HEK293 (cell line): ENCODE results near the gene NR0B1.

ENCODE experiments used
- CTCF ChIA-PET: fragments of 350-600 bp; formaldehyde crosslinking; extraction: SDS; loops from one replicate; lab custom pipeline; 2021; ENCODE audit warnings: antibody characterized with exemption; lab: Yijun Ruan, JAX
- POLR2A ChIA-PET: fragments of 300-600 bp; formaldehyde crosslinking; extraction: SDS; loops from one replicate; lab custom pipeline; 2020; ENCODE audit warnings: antibody characterized with exemption, inconsistent platforms; lab: Yijun Ruan, JAX
- H3K27ac ChIP-seq: fragments of 200-500 bp; sonication (Bioruptor generic); 2 replicates; pipeline ENCODE4 v1.5.1; 2014; ENCODE audit warnings: low read depth, low read length, control low read depth, inconsistent platforms; ENCODE audit errors: extremely low read depth
- H3K36me3 ChIP-seq, 2 experiments: fragments of 200-500 bp in 1 of 2; sonication (Bioruptor generic) in 1 of 2; 1 replicate in 1 of 2; 2 replicates in 1 of 2; pipeline ENCODE4 v1.5.1; 2014 to 2017; ENCODE audit warnings: inconsistent platforms in 2 of 2, low read length in 2 of 2; ENCODE audit not compliant: control insufficient read depth in 2 of 2, insufficient read depth in 1 of 2
- H3K4me1 ChIP-seq: fragments of 200-500 bp; sonication (Bioruptor generic); 2 replicates; pipeline ENCODE4 v1.5.1; 2014; ENCODE audit warnings: mild to moderate bottlenecking, low read length, inconsistent platforms; ENCODE audit not compliant: control insufficient read depth, insufficient read depth
- H3K4me3 ChIP-seq: 2 replicates; pipeline ENCODE4 v1.5.1; 2011; ENCODE audit warnings: low read depth, mild to moderate bottlenecking, control low read depth, low read length, moderate library complexity
- H3K9me3 ChIP-seq: fragments of 200-500 bp; sonication (Bioruptor generic); 2 replicates; pipeline ENCODE4 v1.5.1; 2014; ENCODE audit warnings: low read depth, low read length, inconsistent platforms; ENCODE audit not compliant: control insufficient read depth, insufficient read depth
- GFI1B ChIP-seq: fragments of 450-650 bp; formaldehyde crosslinking; IDR thresholded peaks from 2 replicates; pipeline ENCODE4 v1.5.1; 2016; ENCODE audit warnings: missing biosample characterization, missing genetic modification characterization
- IKZF3 ChIP-seq: fragments of 450-650 bp; IDR thresholded peaks from 2 replicates; pipeline ENCODE4 v1.5.0; 2018; ENCODE audit warnings: missing biosample characterization, mild to moderate bottlenecking, missing genetic modification characterization, moderate library complexity
- ZBTB1 ChIP-seq: fragments of 450-650 bp; formaldehyde crosslinking; IDR thresholded peaks from 2 replicates; pipeline ENCODE4 v1.5.1; 2016; ENCODE audit warnings: missing biosample characterization, missing genetic modification characterization
- ZBTB20 ChIP-seq: fragments of 450-650 bp; formaldehyde crosslinking; IDR thresholded peaks from 2 replicates; pipeline ENCODE4 v1.5.1; 2016; ENCODE audit warnings: missing biosample characterization, missing genetic modification characterization
- ZNF133 ChIP-seq: fragments of 450-650 bp; formaldehyde crosslinking; IDR thresholded peaks from 2 replicates; pipeline ENCODE4 v1.5.1; 2016; ENCODE audit warnings: missing biosample characterization, missing genetic modification characterization
- ZNF2 ChIP-seq: fragments of 450-650 bp; formaldehyde crosslinking; IDR thresholded peaks from 2 replicates; pipeline ENCODE4 v1.5.1; 2016; ENCODE audit warnings: missing biosample characterization, missing genetic modification characterization
- ZNF211 ChIP-seq: fragments of 450-650 bp; formaldehyde crosslinking; IDR thresholded peaks from 2 replicates; pipeline ENCODE4 v1.5.1; 2016; ENCODE audit warnings: low read depth, missing biosample characterization, missing genetic modification characterization
- ZNF274 ChIP-seq, 2 experiments: fragments of 200-500 bp in 1 of 2; fragments of 450-650 bp in 1 of 2; sonication (Bioruptor generic) in 1 of 2; formaldehyde crosslinking in 1 of 2; IDR thresholded peaks; 2 replicates each; pipeline versions ENCODE4 v1.5.1 to v1.6.1; 2014 to 2016; ENCODE audit warnings: borderline replicate concordance in 1 of 2, inconsistent platforms in 1 of 2, low read length in 1 of 2, missing biosample characterization in 1 of 2, missing genetic modification characterization in 1 of 2
- ZNF350 ChIP-seq: fragments of 450-650 bp; formaldehyde crosslinking; IDR thresholded peaks from 2 replicates; pipeline ENCODE4 v1.5.0; 2017; ENCODE audit warnings: missing biosample characterization, mild to moderate bottlenecking, missing genetic modification characterization
- ZNF391 ChIP-seq: fragments of 450-650 bp; formaldehyde crosslinking; IDR thresholded peaks from 2 replicates; pipeline ENCODE4 v1.5.1; 2016; ENCODE audit warnings: low read depth, missing biosample characterization, missing genetic modification characterization, borderline replicate concordance
- ZNF404 ChIP-seq: fragments of 450-650 bp; formaldehyde crosslinking; IDR thresholded peaks from 2 replicates; pipeline ENCODE4 v1.5.1; 2017; ENCODE audit warnings: missing biosample characterization, missing genetic modification characterization
- ZNF423 ChIP-seq: fragments of 450-650 bp; formaldehyde crosslinking; IDR thresholded peaks from 2 replicates; pipeline ENCODE4 v1.5.1; 2016; ENCODE audit warnings: missing biosample characterization, missing genetic modification characterization
- ZNF560 ChIP-seq: fragments of 450-650 bp; formaldehyde crosslinking; IDR thresholded peaks from 2 replicates; pipeline ENCODE4 v1.5.1; 2017; ENCODE audit warnings: missing biosample characterization, missing genetic modification characterization, borderline replicate concordance
- ZNF571 ChIP-seq: fragments of 450-650 bp; formaldehyde crosslinking; IDR thresholded peaks from 2 replicates; pipeline ENCODE4 v1.5.0; 2017; ENCODE audit warnings: missing biosample characterization, missing genetic modification characterization
- ZNF658 ChIP-seq: fragments of 450-650 bp; formaldehyde crosslinking; IDR thresholded peaks from 2 replicates; pipeline ENCODE4; 2016; ENCODE audit warnings: missing biosample characterization, missing genetic modification characterization
- ZNF670 ChIP-seq: fragments of 450-650 bp; formaldehyde crosslinking; IDR thresholded peaks from 2 replicates; pipeline ENCODE4 v1.5.1; 2016; ENCODE audit warnings: missing biosample characterization, missing genetic modification characterization, low read depth
- ZNF777 ChIP-seq: fragments of 450-650 bp; formaldehyde crosslinking; IDR thresholded peaks from 2 replicates; pipeline ENCODE4 v1.5.1; 2017; ENCODE audit warnings: missing biosample characterization, missing genetic modification characterization, borderline replicate concordance
- ZSCAN23 ChIP-seq: fragments of 450-650 bp; formaldehyde crosslinking; IDR thresholded peaks from 2 replicates; pipeline ENCODE4 v1.5.1; 2016; ENCODE audit warnings: missing biosample characterization, missing genetic modification characterization
- TF ChIP-seq, protein P1 (sequence below): fragments of 450-650 bp; IDR thresholded peaks from 2 replicates; pipeline ENCODE4 v1.5.1; 2018; ENCODE audit warnings: missing biosample characterization, missing genetic modification characterization
- TF ChIP-seq, protein P2 (sequence below): fragments of 450-650 bp; formaldehyde crosslinking; IDR thresholded peaks from 2 replicates; pipeline ENCODE4 v1.5.1; 2016; ENCODE audit warnings: missing biosample characterization, missing genetic modification characterization
- TF ChIP-seq, protein P3 (sequence below): fragments of 450-650 bp; formaldehyde crosslinking; IDR thresholded peaks from 2 replicates; pipeline ENCODE4 v1.5.1; 2017; ENCODE audit warnings: missing biosample characterization, missing genetic modification characterization
- TF ChIP-seq, protein P4 (sequence below): fragments of 450-650 bp; formaldehyde crosslinking; IDR thresholded peaks from 2 replicates; pipeline ENCODE4 v1.5.1; 2016; ENCODE audit warnings: missing biosample characterization, missing genetic modification characterization
- TF ChIP-seq, protein P5 (sequence below): fragments of 450-650 bp; formaldehyde crosslinking; IDR thresholded peaks from 2 replicates; pipeline ENCODE4 v1.5.1; 2016; ENCODE audit warnings: missing biosample characterization, missing genetic modification characterization
- TF ChIP-seq, protein P6 (sequence below): fragments of 450-650 bp; IDR thresholded peaks from 2 replicates; pipeline ENCODE4 v1.5.1; 2018; ENCODE audit warnings: missing biosample characterization, mild to moderate bottlenecking, missing genetic modification characterization

NR0B1 gene

DNA sequence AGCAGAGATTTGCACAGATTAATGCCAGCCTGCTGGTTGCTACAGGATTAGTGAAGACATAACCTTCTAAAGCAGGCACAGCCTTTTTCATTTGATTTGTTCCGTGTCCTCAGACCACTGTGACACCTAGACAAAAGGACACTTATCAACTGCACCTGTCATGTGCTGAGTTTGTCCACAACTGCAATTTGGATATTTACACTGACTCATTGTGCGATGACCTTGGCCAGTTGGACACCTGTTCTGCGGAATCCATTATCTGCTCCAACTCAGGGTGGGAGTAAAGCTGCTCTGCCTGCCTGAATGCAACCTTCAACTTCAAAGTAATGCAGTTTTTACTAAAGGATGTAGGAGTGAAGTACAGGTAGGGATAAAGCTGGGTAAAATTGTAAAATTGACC is 4.1 kb upstream of the NR0B1 start:
- Histone ChIP-seq H3K4me3 (no peak overlapping the region), H3K36me3 (no peaks in the 10 kb centered on the region), H3K27ac (no peak overlapping the region), H3K4me1 (no peaks in the 10 kb centered on the region), H3K9me3 (no peaks in the 10 kb centered on the region)
- ChIA-PET POLR2A (no interaction called here), CTCF (no interaction called here)
- TF ChIP-seq ZNF211 (tag by site-specific recombination) (no peak), ZNF274 (IDR thresholded peaks at IDR 0.05; ENCODE audit: low read length) (no peak), ZNF274 (tag by site-specific recombination; IDR thresholded peaks at IDR 0.05; ENCODE audit: borderline replicate concordance) (no peak), ZNF423 (tag by site-specific recombination) (no peak), GFI1B (tag by site-specific recombination) (no peak), ZNF350 (no peak), ZNF560 (tag by site-specific recombination) (no peak), ZNF777 (tag by site-specific recombination) (no peak), ZBTB20 (tag by site-specific recombination) (no peak), ZNF670 (tag by site-specific recombination) (no peak), ZNF133 (tag by site-specific recombination) (no peak), ZNF391 (no peak), ZSCAN23 (no peak), ZBTB1 (tag by site-specific recombination) (no peak), ZNF2 (no peak), IKZF3 (tag by site-specific recombination) (no peak)
- TF ChIP-seq, protein P1, sequence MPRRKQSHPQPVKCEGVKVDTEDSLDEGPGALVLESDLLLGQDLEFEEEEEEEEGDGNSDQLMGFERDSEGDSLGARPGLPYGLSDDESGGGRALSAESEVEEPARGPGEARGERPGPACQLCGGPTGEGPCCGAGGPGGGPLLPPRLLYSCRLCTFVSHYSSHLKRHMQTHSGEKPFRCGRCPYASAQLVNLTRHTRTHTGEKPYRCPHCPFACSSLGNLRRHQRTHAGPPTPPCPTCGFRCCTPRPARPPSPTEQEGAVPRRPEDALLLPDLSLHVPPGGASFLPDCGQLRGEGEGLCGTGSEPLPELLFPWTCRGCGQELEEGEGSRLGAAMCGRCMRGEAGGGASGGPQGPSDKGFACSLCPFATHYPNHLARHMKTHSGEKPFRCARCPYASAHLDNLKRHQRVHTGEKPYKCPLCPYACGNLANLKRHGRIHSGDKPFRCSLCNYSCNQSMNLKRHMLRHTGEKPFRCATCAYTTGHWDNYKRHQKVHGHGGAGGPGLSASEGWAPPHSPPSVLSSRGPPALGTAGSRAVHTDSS (tag by site-specific recombination): no peak
- TF ChIP-seq, protein P2, sequence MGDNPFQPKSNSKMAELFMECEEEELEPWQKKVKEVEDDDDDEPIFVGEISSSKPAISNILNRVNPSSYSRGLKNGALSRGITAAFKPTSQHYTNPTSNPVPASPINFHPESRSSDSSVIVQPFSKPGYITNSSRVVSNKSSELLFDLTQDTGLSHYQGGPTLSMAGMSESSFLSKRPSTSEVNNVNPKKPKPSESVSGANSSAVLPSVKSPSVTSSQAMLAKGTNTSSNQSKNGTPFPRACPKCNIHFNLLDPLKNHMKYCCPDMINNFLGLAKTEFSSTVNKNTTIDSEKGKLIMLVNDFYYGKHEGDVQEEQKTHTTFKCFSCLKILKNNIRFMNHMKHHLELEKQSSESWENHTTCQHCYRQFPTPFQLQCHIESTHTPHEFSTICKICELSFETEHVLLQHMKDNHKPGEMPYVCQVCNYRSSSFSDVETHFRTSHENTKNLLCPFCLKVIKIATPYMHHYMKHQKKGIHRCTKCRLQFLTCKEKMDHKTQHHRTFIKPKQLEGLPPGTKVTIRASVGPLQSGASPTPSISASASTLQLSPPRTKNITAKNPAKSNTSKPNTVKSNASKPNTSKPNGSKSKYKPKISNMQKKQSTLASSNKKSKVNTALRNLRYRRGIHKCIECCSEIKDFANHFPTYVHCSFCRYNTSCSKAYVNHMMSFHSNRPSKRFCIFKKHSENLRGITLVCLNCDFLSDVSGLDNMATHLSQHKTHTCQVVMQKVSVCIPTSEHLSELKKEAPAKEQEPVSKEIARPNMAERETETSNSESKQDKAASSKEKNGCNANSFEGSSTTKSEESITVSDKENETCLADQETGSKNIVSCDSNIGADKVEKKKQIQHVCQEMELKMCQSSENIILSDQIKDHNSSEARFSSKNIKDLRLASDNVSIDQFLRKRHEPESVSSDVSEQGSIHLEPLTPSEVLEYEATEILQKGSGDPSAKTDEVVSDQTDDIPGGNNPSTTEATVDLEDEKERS (tag by site-specific recombination): no peak
- TF ChIP-seq, protein P3, sequence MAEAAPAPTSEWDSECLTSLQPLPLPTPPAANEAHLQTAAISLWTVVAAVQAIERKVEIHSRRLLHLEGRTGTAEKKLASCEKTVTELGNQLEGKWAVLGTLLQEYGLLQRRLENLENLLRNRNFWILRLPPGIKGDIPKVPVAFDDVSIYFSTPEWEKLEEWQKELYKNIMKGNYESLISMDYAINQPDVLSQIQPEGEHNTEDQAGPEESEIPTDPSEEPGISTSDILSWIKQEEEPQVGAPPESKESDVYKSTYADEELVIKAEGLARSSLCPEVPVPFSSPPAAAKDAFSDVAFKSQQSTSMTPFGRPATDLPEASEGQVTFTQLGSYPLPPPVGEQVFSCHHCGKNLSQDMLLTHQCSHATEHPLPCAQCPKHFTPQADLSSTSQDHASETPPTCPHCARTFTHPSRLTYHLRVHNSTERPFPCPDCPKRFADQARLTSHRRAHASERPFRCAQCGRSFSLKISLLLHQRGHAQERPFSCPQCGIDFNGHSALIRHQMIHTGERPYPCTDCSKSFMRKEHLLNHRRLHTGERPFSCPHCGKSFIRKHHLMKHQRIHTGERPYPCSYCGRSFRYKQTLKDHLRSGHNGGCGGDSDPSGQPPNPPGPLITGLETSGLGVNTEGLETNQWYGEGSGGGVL (tag by site-specific recombination): no peak
- TF ChIP-seq, protein P4, sequence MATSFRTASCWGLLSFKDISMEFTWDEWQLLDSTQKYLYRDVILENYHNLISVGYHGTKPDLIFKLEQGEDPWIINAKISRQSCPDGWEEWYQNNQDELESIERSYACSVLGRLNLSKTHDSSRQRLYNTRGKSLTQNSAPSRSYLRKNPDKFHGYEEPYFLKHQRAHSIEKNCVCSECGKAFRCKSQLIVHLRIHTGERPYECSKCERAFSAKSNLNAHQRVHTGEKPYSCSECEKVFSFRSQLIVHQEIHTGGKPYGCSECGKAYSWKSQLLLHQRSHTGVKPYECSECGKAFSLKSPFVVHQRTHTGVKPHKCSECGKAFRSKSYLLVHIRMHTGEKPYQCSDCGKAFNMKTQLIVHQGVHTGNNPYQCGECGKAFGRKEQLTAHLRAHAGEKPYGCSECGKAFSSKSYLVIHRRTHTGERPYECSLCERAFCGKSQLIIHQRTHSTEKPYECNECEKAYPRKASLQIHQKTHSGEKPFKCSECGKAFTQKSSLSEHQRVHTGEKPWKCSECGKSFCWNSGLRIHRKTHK: no peak

DNA sequence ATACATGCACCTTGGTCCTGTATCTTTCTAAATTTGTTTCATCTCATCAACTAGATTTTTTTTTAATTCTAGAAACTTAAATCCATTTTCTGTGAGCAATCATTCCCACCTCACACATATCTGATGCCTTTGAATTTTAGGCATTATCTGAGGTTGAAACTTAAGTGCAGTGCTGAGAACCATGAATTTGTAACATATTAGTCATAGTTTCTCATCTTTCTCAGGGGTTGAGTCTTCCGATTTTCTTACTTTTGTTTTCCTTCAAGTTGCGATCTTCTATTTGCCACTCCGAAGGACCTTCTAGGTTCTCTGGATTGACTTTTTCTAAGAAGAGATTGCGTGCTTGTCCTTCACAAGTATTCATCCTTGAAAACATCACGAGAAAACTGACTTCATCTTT is 3.7 kb upstream of the NR0B1 start:
- Histone ChIP-seq H3K4me1 (no peaks in the 10 kb centered on the region), H3K4me3 (no peak overlapping the region), H3K27ac (no peak overlapping the region), H3K9me3 (no peaks in the 10 kb centered on the region), H3K36me3 (no peaks in the 10 kb centered on the region)
- CTCF ChIA-PET: no interaction called here
- POLR2A ChIA-PET: no interaction called here
- TF ChIP-seq ZNF404 (tag by site-specific recombination) (no peak), ZNF658 (tag by site-specific recombination) (no peak), ZNF571 (tag by site-specific recombination) (no peak)
- TF ChIP-seq, protein P5, sequence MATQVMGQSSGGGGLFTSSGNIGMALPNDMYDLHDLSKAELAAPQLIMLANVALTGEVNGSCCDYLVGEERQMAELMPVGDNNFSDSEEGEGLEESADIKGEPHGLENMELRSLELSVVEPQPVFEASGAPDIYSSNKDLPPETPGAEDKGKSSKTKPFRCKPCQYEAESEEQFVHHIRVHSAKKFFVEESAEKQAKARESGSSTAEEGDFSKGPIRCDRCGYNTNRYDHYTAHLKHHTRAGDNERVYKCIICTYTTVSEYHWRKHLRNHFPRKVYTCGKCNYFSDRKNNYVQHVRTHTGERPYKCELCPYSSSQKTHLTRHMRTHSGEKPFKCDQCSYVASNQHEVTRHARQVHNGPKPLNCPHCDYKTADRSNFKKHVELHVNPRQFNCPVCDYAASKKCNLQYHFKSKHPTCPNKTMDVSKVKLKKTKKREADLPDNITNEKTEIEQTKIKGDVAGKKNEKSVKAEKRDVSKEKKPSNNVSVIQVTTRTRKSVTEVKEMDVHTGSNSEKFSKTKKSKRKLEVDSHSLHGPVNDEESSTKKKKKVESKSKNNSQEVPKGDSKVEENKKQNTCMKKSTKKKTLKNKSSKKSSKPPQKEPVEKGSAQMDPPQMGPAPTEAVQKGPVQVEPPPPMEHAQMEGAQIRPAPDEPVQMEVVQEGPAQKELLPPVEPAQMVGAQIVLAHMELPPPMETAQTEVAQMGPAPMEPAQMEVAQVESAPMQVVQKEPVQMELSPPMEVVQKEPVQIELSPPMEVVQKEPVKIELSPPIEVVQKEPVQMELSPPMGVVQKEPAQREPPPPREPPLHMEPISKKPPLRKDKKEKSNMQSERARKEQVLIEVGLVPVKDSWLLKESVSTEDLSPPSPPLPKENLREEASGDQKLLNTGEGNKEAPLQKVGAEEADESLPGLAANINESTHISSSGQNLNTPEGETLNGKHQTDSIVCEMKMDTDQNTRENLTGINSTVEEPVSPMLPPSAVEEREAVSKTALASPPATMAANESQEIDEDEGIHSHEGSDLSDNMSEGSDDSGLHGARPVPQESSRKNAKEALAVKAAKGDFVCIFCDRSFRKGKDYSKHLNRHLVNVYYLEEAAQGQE (tag by site-specific recombination): no peak
- TF ChIP-seq, protein P6, sequence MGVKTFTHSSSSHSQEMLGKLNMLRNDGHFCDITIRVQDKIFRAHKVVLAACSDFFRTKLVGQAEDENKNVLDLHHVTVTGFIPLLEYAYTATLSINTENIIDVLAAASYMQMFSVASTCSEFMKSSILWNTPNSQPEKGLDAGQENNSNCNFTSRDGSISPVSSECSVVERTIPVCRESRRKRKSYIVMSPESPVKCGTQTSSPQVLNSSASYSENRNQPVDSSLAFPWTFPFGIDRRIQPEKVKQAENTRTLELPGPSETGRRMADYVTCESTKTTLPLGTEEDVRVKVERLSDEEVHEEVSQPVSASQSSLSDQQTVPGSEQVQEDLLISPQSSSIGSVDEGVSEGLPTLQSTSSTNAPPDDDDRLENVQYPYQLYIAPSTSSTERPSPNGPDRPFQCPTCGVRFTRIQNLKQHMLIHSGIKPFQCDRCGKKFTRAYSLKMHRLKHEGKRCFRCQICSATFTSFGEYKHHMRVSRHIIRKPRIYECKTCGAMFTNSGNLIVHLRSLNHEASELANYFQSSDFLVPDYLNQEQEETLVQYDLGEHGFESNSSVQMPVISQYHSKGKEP (tag by site-specific recombination): no peak
